GM23338 (cell line): ENCODE results near the gene NPHS1. TPM values are rescaled to one million over a fixed set of nuclear protein-coding genes. Genes with fewer than 3 reads are reported as not detected.

Source experiments
- ATAC-seq: fragments of 200-7000 bp; cut with Tn5 transposase; 3 replicates; pipeline ENCODE4 v1.9.1; 2020
- DNase-seq: peaks from one replicate; pipeline ENCODE4 v3.0.0-alpha.2; 2015; ENCODE audit warnings: low spot score
- H2AFZ ChIP-seq: fragments of 200-600 bp; sonication (generic); 2 replicates; pipeline ENCODE4 v1.8.0; 2016; ENCODE audit warnings: antibody characterized with exemption, mild to moderate bottlenecking, moderate library complexity
- H3F3A ChIP-seq: fragments of 200-600 bp; sonication (generic); replicated peaks from 2 replicates; pipeline ENCODE4 v1.8.0; 2017; ENCODE audit warnings: antibody characterized with exemption, mixed run types, low read depth
- H3K27ac ChIP-seq: fragments of 200-600 bp; sonication (generic); 2 replicates; pipeline ENCODE4 v1.6.1; 2016; ENCODE audit warnings: low read depth
- H3K27me3 ChIP-seq: fragments of 200-600 bp; sonication (generic); 2 replicates; pipeline ENCODE4 v1.8.0; 2016; ENCODE audit warnings: mild to moderate bottlenecking, mixed run types, moderate library complexity; ENCODE audit not compliant: insufficient read depth
- H3K36me3 ChIP-seq: fragments of 200-600 bp; sonication (generic); 2 replicates; pipeline ENCODE4 v1.8.0; 2016; ENCODE audit warnings: mild to moderate bottlenecking; ENCODE audit not compliant: insufficient read depth
- H3K4me1 ChIP-seq: fragments of 200-600 bp; sonication (generic); 2 replicates; pipeline ENCODE4 v1.8.0; 2016; ENCODE audit warnings: mild to moderate bottlenecking, moderate library complexity; ENCODE audit not compliant: insufficient read depth
- H3K4me2 ChIP-seq: fragments of 200-600 bp; sonication (generic); 2 replicates; pipeline ENCODE4 v1.7.1; 2017; ENCODE audit warnings: mixed run types
- H3K4me3 ChIP-seq: fragments of 200-600 bp; sonication (generic); 2 replicates; pipeline ENCODE4 v1.6.1; 2016; ENCODE audit warnings: mixed run types
- H3K79me2 ChIP-seq: fragments of 200-600 bp; sonication (generic); replicated peaks from 2 replicates; pipeline ENCODE4 v1.8.0; 2017; ENCODE audit warnings: mild to moderate bottlenecking; ENCODE audit not compliant: insufficient read depth
- H3K9me2 ChIP-seq: fragments of 200-600 bp; sonication (generic); 2 replicates; pipeline ENCODE4 v1.8.0; 2017; ENCODE audit not compliant: insufficient read depth
- H4K20me1 ChIP-seq: fragments of 200-600 bp; sonication (generic); replicated peaks from 2 replicates; pipeline ENCODE4 v1.8.0; 2017; ENCODE audit warnings: mild to moderate bottlenecking; ENCODE audit not compliant: insufficient read depth
- H3K27ac Mint-ChIP-seq: 2 replicates; pipeline ENCODE4 v1.8.0; 2020; ENCODE audit warnings: inconsistent platforms, mild to moderate bottlenecking, moderate library complexity, mixed read lengths
- H3K27me3 Mint-ChIP-seq: 3 replicates; pipeline ENCODE4 v1.8.0; 2022; ENCODE audit warnings: low read depth, mild to moderate bottlenecking, moderate library complexity, mixed read lengths, inconsistent platforms; ENCODE audit not compliant: insufficient read depth, poor library complexity
- H3K36me3 Mint-ChIP-seq: 3 replicates; pipeline ENCODE4 v1.8.0; 2021; ENCODE audit warnings: low read depth, mild to moderate bottlenecking, inconsistent platforms, moderate library complexity, mixed read lengths
- H3K4me1 Mint-ChIP-seq: 3 replicates; pipeline ENCODE4 v1.8.0; 2020; ENCODE audit warnings: mild to moderate bottlenecking, inconsistent platforms, mixed read lengths
- H3K4me3 Mint-ChIP-seq: 3 replicates; pipeline ENCODE4 v1.8.0; 2021; ENCODE audit warnings: moderate library complexity, mild to moderate bottlenecking, inconsistent platforms, mixed read lengths
- H3K9me3 Mint-ChIP-seq: 3 replicates; pipeline ENCODE4 v1.8.0; 2020; ENCODE audit warnings: moderate library complexity, mild to moderate bottlenecking, inconsistent platforms, mixed read lengths
- CREB1 ChIP-seq: fragments of 250-450 bp; sonication (Bioruptor Pico); IDR thresholded peaks from 2 replicates; pipeline ENCODE4 v1.5.0; 2020; ENCODE audit warnings: low read depth, mild to moderate bottlenecking, moderate library complexity
- JUNB ChIP-seq: IDR thresholded peaks from one replicate; pipeline ENCODE4 v1.6.1; 2016; ENCODE audit warnings: antibody characterized with exemption; ENCODE audit not compliant: unreplicated experiment
- STAT1 ChIP-seq: IDR thresholded peaks from one replicate; pipeline ENCODE4 v1.6.1; 2016; ENCODE audit warnings: antibody characterized with exemption; ENCODE audit not compliant: unreplicated experiment
- ZNF114 ChIP-seq: fragments of 250-450 bp; sonication (Bioruptor Pico); IDR thresholded peaks from 2 replicates; pipeline ENCODE4 v1.5.0; 2020; ENCODE audit warnings: mild to moderate bottlenecking, moderate library complexity
- ZNF331 ChIP-seq: fragments of 250-450 bp; sonication (Bioruptor Pico); IDR thresholded peaks from 2 replicates; pipeline ENCODE4 v1.5.0; 2020; ENCODE audit warnings: low read depth, mild to moderate bottlenecking, moderate library complexity
- polyA plus RNA-seq: library from polyadenylated mRNA; unstranded; fragments of >200 nt; fragmentation: Nextera tagmentation; extraction: Ambion mirVana; gene quantifications from 2 replicates; pipeline ENCODE4 v1.2.1, GENCODE V29; 2016
- total RNA-seq: library from RNA; depleted of rRNA; stranded (reverse); fragments of >200 nt; shearing (Covaris generic); gene quantifications from 2 replicates; pipeline ENCODE4 v1.2.3, GENCODE V29; 2014
- TF ChIP-seq, protein P1 (sequence below), 2 experiments: fragments of 200-600 bp in 1 of 2; sonication (generic) in 1 of 2; conservative IDR thresholded peaks; 2 replicates each; pipeline versions ENCODE4 v1.5.1 to v1.6.1; 2016 to 2017; ENCODE audit warnings: antibody characterized with exemption in 2 of 2, low read depth in 2 of 2, mild to moderate bottlenecking in 2 of 2, moderate library complexity in 1 of 2
- TF ChIP-seq, protein P2 (sequence below): IDR thresholded peaks from 2 replicates; pipeline ENCODE4 v1.6.1; 2016; ENCODE audit warnings: antibody characterized with exemption

NPHS1 gene
- total and polyA plus RNA-seq, 2 experiments from 2014 or later, result 1.0 to 1.3 TPM

- H3F3A ChIP-seq, result 0 out of 2 replicates have a peak, but pooled peaks cover 4% of the 10 kb centered on the region
- H3K36me3 Mint-ChIP-seq, result no peaks in the 10 kb centered on the region; the same call in 2 of the 3 replicates
- H4K20me1 ChIP-seq, result no peaks in the 10 kb centered on the region
- H3K4me3 Mint-ChIP-seq, result no peak overlapping the region; the same call in 2 of the 3 replicates
- TF ChIP-seq, protein P1, sequence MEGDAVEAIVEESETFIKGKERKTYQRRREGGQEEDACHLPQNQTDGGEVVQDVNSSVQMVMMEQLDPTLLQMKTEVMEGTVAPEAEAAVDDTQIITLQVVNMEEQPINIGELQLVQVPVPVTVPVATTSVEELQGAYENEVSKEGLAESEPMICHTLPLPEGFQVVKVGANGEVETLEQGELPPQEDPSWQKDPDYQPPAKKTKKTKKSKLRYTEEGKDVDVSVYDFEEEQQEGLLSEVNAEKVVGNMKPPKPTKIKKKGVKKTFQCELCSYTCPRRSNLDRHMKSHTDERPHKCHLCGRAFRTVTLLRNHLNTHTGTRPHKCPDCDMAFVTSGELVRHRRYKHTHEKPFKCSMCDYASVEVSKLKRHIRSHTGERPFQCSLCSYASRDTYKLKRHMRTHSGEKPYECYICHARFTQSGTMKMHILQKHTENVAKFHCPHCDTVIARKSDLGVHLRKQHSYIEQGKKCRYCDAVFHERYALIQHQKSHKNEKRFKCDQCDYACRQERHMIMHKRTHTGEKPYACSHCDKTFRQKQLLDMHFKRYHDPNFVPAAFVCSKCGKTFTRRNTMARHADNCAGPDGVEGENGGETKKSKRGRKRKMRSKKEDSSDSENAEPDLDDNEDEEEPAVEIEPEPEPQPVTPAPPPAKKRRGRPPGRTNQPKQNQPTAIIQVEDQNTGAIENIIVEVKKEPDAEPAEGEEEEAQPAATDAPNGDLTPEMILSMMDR (conservative IDR thresholded peaks at IDR 0.05; ENCODE audit: low read depth in 2 of 2), result no peak
- TF ChIP-seq STAT1, result no peak
- no peak for TF ChIP-seq JUNB
- H3K27me3 Mint-ChIP-seq, result peaks cover 22% of the 10 kb centered on the region
- no peaks in the 10 kb centered on the region for H3K9me3 Mint-ChIP-seq
- H3K4me2 ChIP-seq, result no peak overlapping the region
- no peaks in the 10 kb centered on the region for H3K27me3 ChIP-seq
- H3K36me3 ChIP-seq, result no peaks in the 10 kb centered on the region
- DNase-seq, result no peak
- H2AFZ ChIP-seq, result no peak overlapping the region
- no peak overlapping the region for H3K27ac Mint-ChIP-seq
- no peak overlapping the region for H3K27ac ChIP-seq
- peaks cover 5% of the 10 kb centered on the region; the same call in 1 of the 2 replicates for H3K4me1 ChIP-seq
- no peaks in the 10 kb centered on the region for H3K79me2 ChIP-seq
- no peaks in the 10 kb centered on the region for H3K9me2 ChIP-seq
- H3K4me3 ChIP-seq, result no peak overlapping the region
- peaks cover 20% of the 10 kb centered on the region for H3K4me1 Mint-ChIP-seq
- ATAC-seq, result no peak
Observed at GRCh38 chr19:35788205-35788960, 63.9 kb downstream of the NPHS1 start.

GRCh38 chr19:35787227-35787799 is 65.0 kb downstream of the NPHS1 start:
- peaks cover 6% of the 10 kb centered on the region; the same call in 1 of the 3 replicates for H3K36me3 Mint-ChIP-seq
- Histone ChIP-seq H3K36me3 (no peaks in the 10 kb centered on the region), H3K27me3 (no peaks in the 10 kb centered on the region), H3K27ac (no peak overlapping the region), H3K79me2 (no peaks in the 10 kb centered on the region), H3F3A (0 out of 2 replicates have a peak, but pooled peaks cover 4% of the 10 kb centered on the region), H3K9me2 (no peaks in the 10 kb centered on the region), H3K4me2 (no peak overlapping the region), H3K4me1 (peaks cover 5% of the 10 kb centered on the region; the same call in 1 of the 2 replicates), H4K20me1 (no peaks in the 10 kb centered on the region), H3K4me3 (no peak overlapping the region), H2AFZ (no peak overlapping the region)
- H3K9me3 Mint-ChIP-seq, result no peaks in the 10 kb centered on the region
- H3K27ac Mint-ChIP-seq, result no peak overlapping the region
- TF ChIP-seq ZNF331, result no peak
- TF ChIP-seq, protein P1 (conservative IDR thresholded peaks at IDR 0.05; ENCODE audit: low read depth in 2 of 2), result no peak
- TF ChIP-seq CREB1 (CRISPR knock-in tag), result no peak
- TF ChIP-seq ZNF114, result no peak
- TF ChIP-seq, protein P2, sequence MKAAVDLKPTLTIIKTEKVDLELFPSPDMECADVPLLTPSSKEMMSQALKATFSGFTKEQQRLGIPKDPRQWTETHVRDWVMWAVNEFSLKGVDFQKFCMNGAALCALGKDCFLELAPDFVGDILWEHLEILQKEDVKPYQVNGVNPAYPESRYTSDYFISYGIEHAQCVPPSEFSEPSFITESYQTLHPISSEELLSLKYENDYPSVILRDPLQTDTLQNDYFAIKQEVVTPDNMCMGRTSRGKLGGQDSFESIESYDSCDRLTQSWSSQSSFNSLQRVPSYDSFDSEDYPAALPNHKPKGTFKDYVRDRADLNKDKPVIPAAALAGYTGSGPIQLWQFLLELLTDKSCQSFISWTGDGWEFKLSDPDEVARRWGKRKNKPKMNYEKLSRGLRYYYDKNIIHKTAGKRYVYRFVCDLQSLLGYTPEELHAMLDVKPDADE, result no peak
- H3K27me3 Mint-ChIP-seq, result peaks cover 25% of the 10 kb centered on the region
- no peak overlapping the region for H3K4me3 Mint-ChIP-seq
- ATAC-seq, result no peak
- DNase-seq, result no peak
- peaks cover 26% of the 10 kb centered on the region for H3K4me1 Mint-ChIP-seq
